Measurements from ENCODE around the gene FBXO44.

- TF ChIP-seq CTCF (IDR thresholded peaks at IDR 0.05; ENCODE audit: low read length) (no peak), EZH2 (IDR thresholded peaks at IDR 0.05; ENCODE audit: borderline replicate concordance, low read length) (no peak)
Observed at GRCh38 chr1:11641776-11642305, 12.8 kb upstream of the FBXO44 start.
